GM12865 (cell line): ENCODE results near the gene CTSW.

Source experiments
- DNase-seq: peaks from one replicate; pipeline ENCODE4 v3.0.0; 2010; ENCODE audit warnings: low read depth
- H3K4me3 ChIP-seq: 2 replicates; pipeline ENCODE4 v1.5.1; 2011; ENCODE audit warnings: mild to moderate bottlenecking, low read depth, low read length, control low read depth
- CTCF ChIP-seq: IDR thresholded peaks from 2 replicates; pipeline ENCODE4 v1.5.1; 2011; ENCODE audit warnings: low read length, control low read depth, low read depth, inconsistent platforms; ENCODE audit not compliant: insufficient read depth; ENCODE audit errors: missing control alignments

Gene CTSW

DNA sequence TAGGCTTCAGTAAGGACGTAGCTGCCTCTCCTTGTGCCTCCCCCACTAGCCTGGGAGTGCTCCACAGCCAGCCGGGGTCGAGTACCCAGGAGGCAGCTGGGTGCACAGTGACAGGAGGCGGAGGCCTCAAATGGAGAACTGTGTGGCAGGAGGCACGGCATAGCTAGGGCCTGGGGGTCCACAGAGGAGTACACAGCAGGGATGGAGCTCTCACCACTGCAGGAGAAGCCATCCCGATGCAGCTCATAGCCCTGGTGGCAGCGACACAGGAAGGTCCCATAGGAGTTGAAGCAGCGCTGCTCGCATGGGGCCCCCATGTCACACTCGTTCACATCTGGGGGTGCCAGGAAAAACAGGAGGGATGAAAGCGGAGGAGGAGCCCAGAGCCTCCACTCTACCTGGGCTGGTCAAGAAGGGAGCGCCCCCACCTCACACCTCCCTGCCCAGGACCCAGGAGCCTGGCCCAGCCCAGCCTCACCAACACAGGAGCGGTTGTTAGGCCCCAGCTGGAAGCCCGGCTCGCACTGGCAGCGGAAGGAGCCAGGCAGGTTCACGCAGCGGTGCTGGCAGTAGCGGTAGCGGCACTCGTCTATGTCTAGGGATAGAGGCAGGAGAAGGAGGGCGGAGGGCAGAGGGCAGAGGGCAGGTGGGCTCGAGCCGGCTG is 9.9 kb upstream of the CTSW start:
- no peak overlapping the region for H3K4me3 ChIP-seq
- no peak for TF ChIP-seq CTCF
- DNase-seq: no peak

DNA sequence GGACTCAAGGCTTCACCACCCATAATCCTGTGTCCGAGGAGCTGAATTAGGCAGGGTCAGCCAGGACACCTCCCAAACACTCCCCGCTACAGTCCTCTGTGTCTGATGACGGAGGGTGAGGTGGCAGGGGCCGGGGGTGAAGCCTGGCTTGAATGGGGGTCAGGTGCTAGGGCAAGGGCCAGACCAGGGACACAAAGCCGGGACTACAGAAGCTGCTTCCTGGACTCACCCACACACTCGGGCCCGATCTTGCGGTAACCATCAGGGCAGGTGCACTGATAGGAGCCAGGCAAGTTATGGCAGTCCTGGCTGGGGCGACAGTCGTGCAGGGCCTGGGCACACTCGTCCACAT is 9.4 kb upstream of the CTSW start:
- DNase-seq: no peak
- no peak overlapping the region for H3K4me3 ChIP-seq
- TF ChIP-seq CTCF: no peak

GRCh38 chr11:65870706-65871681 is 8.6 kb upstream of the CTSW start:
- DNase-seq: no peak
- TF ChIP-seq CTCF: no peak
- no peak overlapping the region for H3K4me3 ChIP-seq

- no peak for DNase-seq
- TF ChIP-seq CTCF: no peak
- no peak overlapping the region for H3K4me3 ChIP-seq
Observed at GRCh38 chr11:65871811-65872548, 7.7 kb upstream of the CTSW start.

GRCh38 chr11:65872586-65873317 is 6.9 kb upstream of the CTSW start, which contains the start of gene EFEMP2:
Gene EFEMP2 (minus strand): TSS chr11:65872800. CDS start chr11:65872354, 446 bp downstream.
- H3K4me3 ChIP-seq: peak within 1 kb of the TSS; percentile 66
- no peak for DNase-seq
- no peak for TF ChIP-seq CTCF
